GM23338 (cell line): Measurements from ENCODE around the gene SEMA5A. TPM values are rescaled to one million over a fixed set of nuclear protein-coding genes. Genes with fewer than 3 reads are reported as not detected.

Experiments used
- ATAC-seq: fragments of 200-7000 bp; cut with Tn5 transposase; 3 replicates; pipeline ENCODE4 v1.9.1; 2020
- DNase-seq: peaks from one replicate; pipeline ENCODE4 v3.0.0-alpha.2; 2015; ENCODE audit warnings: low spot score
- H2AFZ ChIP-seq: fragments of 200-600 bp; sonication (generic); 2 replicates; pipeline ENCODE4 v1.8.0; 2016; ENCODE audit warnings: antibody characterized with exemption, mild to moderate bottlenecking, moderate library complexity
- H3F3A ChIP-seq: fragments of 200-600 bp; sonication (generic); replicated peaks from 2 replicates; pipeline ENCODE4 v1.8.0; 2017; ENCODE audit warnings: antibody characterized with exemption, mixed run types, low read depth
- H3K27ac ChIP-seq: fragments of 200-600 bp; sonication (generic); 2 replicates; pipeline ENCODE4 v1.6.1; 2016; ENCODE audit warnings: low read depth
- H3K27me3 ChIP-seq: fragments of 200-600 bp; sonication (generic); 2 replicates; pipeline ENCODE4 v1.8.0; 2016; ENCODE audit warnings: mild to moderate bottlenecking, mixed run types, moderate library complexity; ENCODE audit not compliant: insufficient read depth
- H3K36me3 ChIP-seq: fragments of 200-600 bp; sonication (generic); 2 replicates; pipeline ENCODE4 v1.8.0; 2016; ENCODE audit warnings: mild to moderate bottlenecking; ENCODE audit not compliant: insufficient read depth
- H3K4me1 ChIP-seq: fragments of 200-600 bp; sonication (generic); 2 replicates; pipeline ENCODE4 v1.8.0; 2016; ENCODE audit warnings: mild to moderate bottlenecking, moderate library complexity; ENCODE audit not compliant: insufficient read depth
- H3K4me2 ChIP-seq: fragments of 200-600 bp; sonication (generic); 2 replicates; pipeline ENCODE4 v1.7.1; 2017; ENCODE audit warnings: mixed run types
- H3K4me3 ChIP-seq: fragments of 200-600 bp; sonication (generic); 2 replicates; pipeline ENCODE4 v1.6.1; 2016; ENCODE audit warnings: mixed run types
- H3K79me2 ChIP-seq: fragments of 200-600 bp; sonication (generic); replicated peaks from 2 replicates; pipeline ENCODE4 v1.8.0; 2017; ENCODE audit warnings: mild to moderate bottlenecking; ENCODE audit not compliant: insufficient read depth
- H3K9me2 ChIP-seq: fragments of 200-600 bp; sonication (generic); 2 replicates; pipeline ENCODE4 v1.8.0; 2017; ENCODE audit not compliant: insufficient read depth
- H4K20me1 ChIP-seq: fragments of 200-600 bp; sonication (generic); replicated peaks from 2 replicates; pipeline ENCODE4 v1.8.0; 2017; ENCODE audit warnings: mild to moderate bottlenecking; ENCODE audit not compliant: insufficient read depth
- H3K27ac Mint-ChIP-seq: 2 replicates; pipeline ENCODE4 v1.8.0; 2020; ENCODE audit warnings: inconsistent platforms, mild to moderate bottlenecking, moderate library complexity, mixed read lengths
- H3K27me3 Mint-ChIP-seq: 3 replicates; pipeline ENCODE4 v1.8.0; 2022; ENCODE audit warnings: low read depth, mild to moderate bottlenecking, moderate library complexity, mixed read lengths, inconsistent platforms; ENCODE audit not compliant: insufficient read depth, poor library complexity
- H3K36me3 Mint-ChIP-seq: 3 replicates; pipeline ENCODE4 v1.8.0; 2021; ENCODE audit warnings: low read depth, mild to moderate bottlenecking, inconsistent platforms, moderate library complexity, mixed read lengths
- H3K4me1 Mint-ChIP-seq: 3 replicates; pipeline ENCODE4 v1.8.0; 2020; ENCODE audit warnings: mild to moderate bottlenecking, inconsistent platforms, mixed read lengths
- H3K4me3 Mint-ChIP-seq: 3 replicates; pipeline ENCODE4 v1.8.0; 2021; ENCODE audit warnings: moderate library complexity, mild to moderate bottlenecking, inconsistent platforms, mixed read lengths
- H3K9me3 Mint-ChIP-seq: 3 replicates; pipeline ENCODE4 v1.8.0; 2020; ENCODE audit warnings: moderate library complexity, mild to moderate bottlenecking, inconsistent platforms, mixed read lengths
- CREB1 ChIP-seq: fragments of 250-450 bp; sonication (Bioruptor Pico); IDR thresholded peaks from 2 replicates; pipeline ENCODE4 v1.5.0; 2020; ENCODE audit warnings: low read depth, mild to moderate bottlenecking, moderate library complexity
- EZH2 ChIP-seq: fragments of 200-600 bp; sonication (generic); IDR thresholded peaks from one replicate; pipeline ENCODE4 v1.8.0; 2017; ENCODE audit warnings: antibody characterized with exemption, mild to moderate bottlenecking, low read depth; ENCODE audit not compliant: unreplicated experiment
- EZH2phosphoT487 ChIP-seq: fragments of 200-600 bp; sonication (generic); IDR thresholded peaks from one replicate; pipeline ENCODE4 v1.8.1; 2018; ENCODE audit warnings: antibody characterized with exemption; ENCODE audit not compliant: unreplicated experiment
- JUNB ChIP-seq: IDR thresholded peaks from one replicate; pipeline ENCODE4 v1.6.1; 2016; ENCODE audit warnings: antibody characterized with exemption; ENCODE audit not compliant: unreplicated experiment
- NANOG ChIP-seq: IDR thresholded peaks from 2 replicates; pipeline ENCODE4 v1.6.1; 2016; ENCODE audit warnings: antibody characterized with exemption, borderline replicate concordance
- POLR2AphosphoS5 ChIP-seq: IDR thresholded peaks from 2 replicates; pipeline ENCODE4 v1.6.1; 2016; ENCODE audit warnings: antibody characterized with exemption, low read depth
- STAT1 ChIP-seq: IDR thresholded peaks from one replicate; pipeline ENCODE4 v1.6.1; 2016; ENCODE audit warnings: antibody characterized with exemption; ENCODE audit not compliant: unreplicated experiment
- ZNF114 ChIP-seq: fragments of 250-450 bp; sonication (Bioruptor Pico); IDR thresholded peaks from 2 replicates; pipeline ENCODE4 v1.5.0; 2020; ENCODE audit warnings: mild to moderate bottlenecking, moderate library complexity
- ZNF331 ChIP-seq: fragments of 250-450 bp; sonication (Bioruptor Pico); IDR thresholded peaks from 2 replicates; pipeline ENCODE4 v1.5.0; 2020; ENCODE audit warnings: low read depth, mild to moderate bottlenecking, moderate library complexity
- polyA plus RNA-seq: library from polyadenylated mRNA; unstranded; fragments of >200 nt; fragmentation: Nextera tagmentation; extraction: Ambion mirVana; gene quantifications from 2 replicates; pipeline ENCODE4 v1.2.1, GENCODE V29; 2016
- total RNA-seq: library from RNA; depleted of rRNA; stranded (reverse); fragments of >200 nt; shearing (Covaris generic); gene quantifications from 2 replicates; pipeline ENCODE4 v1.2.3, GENCODE V29; 2014
- TF ChIP-seq, protein P1 (sequence below), 2 experiments: fragments of 200-600 bp in 1 of 2; sonication (generic) in 1 of 2; conservative IDR thresholded peaks; 2 replicates each; pipeline versions ENCODE4 v1.5.1 to v1.6.1; 2016 to 2017; ENCODE audit warnings: antibody characterized with exemption in 2 of 2, low read depth in 2 of 2, mild to moderate bottlenecking in 2 of 2, moderate library complexity in 1 of 2
- TF ChIP-seq, protein P2 (sequence below): IDR thresholded peaks from one replicate; pipeline ENCODE4 v1.6.1; 2018; ENCODE audit warnings: antibody characterized with exemption; ENCODE audit not compliant: unreplicated experiment
- TF ChIP-seq, protein P3 (sequence below): fragments of 250-450 bp; sonication (Bioruptor Pico); IDR thresholded peaks from 2 replicates; pipeline ENCODE4 v1.5.0; 2020; ENCODE audit warnings: mild to moderate bottlenecking, moderate library complexity
- TF ChIP-seq, protein P4 (sequence below): IDR thresholded peaks from 2 replicates; pipeline ENCODE4 v1.6.1; 2016; ENCODE audit warnings: antibody characterized with exemption

Gene SEMA5A
- total and polyA plus RNA-seq, 2 experiments from 2014 or later, result 2.1 to 8.1 TPM

DNA sequence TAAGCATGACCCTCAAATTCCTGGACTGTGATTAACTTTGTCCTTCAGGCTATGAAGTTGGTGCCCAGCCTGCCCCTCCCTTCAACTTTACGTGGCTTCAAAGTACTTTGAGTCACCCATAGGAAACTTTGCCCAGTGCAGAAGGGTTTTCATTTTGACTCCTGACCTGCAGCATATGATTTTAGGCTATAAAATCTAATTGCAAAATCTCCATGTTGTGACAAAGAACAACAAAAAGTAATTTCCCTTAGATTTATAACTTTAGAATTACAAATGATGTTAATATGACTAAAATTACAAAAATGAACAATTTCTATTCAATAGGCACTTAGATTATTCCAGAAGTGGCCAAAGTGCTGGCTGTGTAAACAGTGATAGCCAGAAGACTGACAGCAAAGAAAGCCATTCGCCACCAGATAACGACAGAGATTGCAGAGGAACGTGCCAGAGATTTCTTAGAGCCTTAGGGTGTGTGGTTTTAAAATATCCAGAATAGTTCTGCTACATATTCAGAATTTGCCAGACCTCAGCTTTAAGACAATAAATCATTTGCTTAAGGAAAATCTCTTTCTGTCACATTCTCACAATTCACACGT, 197.4 kb downstream of the SEMA5A start:
- Mint-ChIP-seq H3K9me3 (peaks cover 4% of the 10 kb centered on the region; the same call in 1 of the 3 replicates), H3K36me3 (0 out of 3 replicates have a peak, but pooled peaks cover 3% of the 10 kb centered on the region), H3K4me1 (no peaks in the 10 kb centered on the region), H3K27me3 (peaks cover 1% of the 10 kb centered on the region), H3K4me3 (no peak overlapping the region), H3K27ac (no peak overlapping the region)
- H2AFZ ChIP-seq, result no peak overlapping the region
- H3K4me3 ChIP-seq, result no peak overlapping the region
- TF ChIP-seq CREB1 (CRISPR knock-in tag), result no peak
- TF ChIP-seq POLR2AphosphoS5, result no peak
- TF ChIP-seq, protein P1, sequence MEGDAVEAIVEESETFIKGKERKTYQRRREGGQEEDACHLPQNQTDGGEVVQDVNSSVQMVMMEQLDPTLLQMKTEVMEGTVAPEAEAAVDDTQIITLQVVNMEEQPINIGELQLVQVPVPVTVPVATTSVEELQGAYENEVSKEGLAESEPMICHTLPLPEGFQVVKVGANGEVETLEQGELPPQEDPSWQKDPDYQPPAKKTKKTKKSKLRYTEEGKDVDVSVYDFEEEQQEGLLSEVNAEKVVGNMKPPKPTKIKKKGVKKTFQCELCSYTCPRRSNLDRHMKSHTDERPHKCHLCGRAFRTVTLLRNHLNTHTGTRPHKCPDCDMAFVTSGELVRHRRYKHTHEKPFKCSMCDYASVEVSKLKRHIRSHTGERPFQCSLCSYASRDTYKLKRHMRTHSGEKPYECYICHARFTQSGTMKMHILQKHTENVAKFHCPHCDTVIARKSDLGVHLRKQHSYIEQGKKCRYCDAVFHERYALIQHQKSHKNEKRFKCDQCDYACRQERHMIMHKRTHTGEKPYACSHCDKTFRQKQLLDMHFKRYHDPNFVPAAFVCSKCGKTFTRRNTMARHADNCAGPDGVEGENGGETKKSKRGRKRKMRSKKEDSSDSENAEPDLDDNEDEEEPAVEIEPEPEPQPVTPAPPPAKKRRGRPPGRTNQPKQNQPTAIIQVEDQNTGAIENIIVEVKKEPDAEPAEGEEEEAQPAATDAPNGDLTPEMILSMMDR (conservative IDR thresholded peaks at IDR 0.05; ENCODE audit: low read depth in 2 of 2), result no peak
- TF ChIP-seq EZH2phosphoT487, result no peak
- TF ChIP-seq ZNF114 (CRISPR knock-in tag), result no peak
- TF ChIP-seq, protein P2, sequence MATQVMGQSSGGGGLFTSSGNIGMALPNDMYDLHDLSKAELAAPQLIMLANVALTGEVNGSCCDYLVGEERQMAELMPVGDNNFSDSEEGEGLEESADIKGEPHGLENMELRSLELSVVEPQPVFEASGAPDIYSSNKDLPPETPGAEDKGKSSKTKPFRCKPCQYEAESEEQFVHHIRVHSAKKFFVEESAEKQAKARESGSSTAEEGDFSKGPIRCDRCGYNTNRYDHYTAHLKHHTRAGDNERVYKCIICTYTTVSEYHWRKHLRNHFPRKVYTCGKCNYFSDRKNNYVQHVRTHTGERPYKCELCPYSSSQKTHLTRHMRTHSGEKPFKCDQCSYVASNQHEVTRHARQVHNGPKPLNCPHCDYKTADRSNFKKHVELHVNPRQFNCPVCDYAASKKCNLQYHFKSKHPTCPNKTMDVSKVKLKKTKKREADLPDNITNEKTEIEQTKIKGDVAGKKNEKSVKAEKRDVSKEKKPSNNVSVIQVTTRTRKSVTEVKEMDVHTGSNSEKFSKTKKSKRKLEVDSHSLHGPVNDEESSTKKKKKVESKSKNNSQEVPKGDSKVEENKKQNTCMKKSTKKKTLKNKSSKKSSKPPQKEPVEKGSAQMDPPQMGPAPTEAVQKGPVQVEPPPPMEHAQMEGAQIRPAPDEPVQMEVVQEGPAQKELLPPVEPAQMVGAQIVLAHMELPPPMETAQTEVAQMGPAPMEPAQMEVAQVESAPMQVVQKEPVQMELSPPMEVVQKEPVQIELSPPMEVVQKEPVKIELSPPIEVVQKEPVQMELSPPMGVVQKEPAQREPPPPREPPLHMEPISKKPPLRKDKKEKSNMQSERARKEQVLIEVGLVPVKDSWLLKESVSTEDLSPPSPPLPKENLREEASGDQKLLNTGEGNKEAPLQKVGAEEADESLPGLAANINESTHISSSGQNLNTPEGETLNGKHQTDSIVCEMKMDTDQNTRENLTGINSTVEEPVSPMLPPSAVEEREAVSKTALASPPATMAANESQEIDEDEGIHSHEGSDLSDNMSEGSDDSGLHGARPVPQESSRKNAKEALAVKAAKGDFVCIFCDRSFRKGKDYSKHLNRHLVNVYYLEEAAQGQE, result no peak
- TF ChIP-seq NANOG, result no peak
- no peak for TF ChIP-seq STAT1
- TF ChIP-seq, protein P3, sequence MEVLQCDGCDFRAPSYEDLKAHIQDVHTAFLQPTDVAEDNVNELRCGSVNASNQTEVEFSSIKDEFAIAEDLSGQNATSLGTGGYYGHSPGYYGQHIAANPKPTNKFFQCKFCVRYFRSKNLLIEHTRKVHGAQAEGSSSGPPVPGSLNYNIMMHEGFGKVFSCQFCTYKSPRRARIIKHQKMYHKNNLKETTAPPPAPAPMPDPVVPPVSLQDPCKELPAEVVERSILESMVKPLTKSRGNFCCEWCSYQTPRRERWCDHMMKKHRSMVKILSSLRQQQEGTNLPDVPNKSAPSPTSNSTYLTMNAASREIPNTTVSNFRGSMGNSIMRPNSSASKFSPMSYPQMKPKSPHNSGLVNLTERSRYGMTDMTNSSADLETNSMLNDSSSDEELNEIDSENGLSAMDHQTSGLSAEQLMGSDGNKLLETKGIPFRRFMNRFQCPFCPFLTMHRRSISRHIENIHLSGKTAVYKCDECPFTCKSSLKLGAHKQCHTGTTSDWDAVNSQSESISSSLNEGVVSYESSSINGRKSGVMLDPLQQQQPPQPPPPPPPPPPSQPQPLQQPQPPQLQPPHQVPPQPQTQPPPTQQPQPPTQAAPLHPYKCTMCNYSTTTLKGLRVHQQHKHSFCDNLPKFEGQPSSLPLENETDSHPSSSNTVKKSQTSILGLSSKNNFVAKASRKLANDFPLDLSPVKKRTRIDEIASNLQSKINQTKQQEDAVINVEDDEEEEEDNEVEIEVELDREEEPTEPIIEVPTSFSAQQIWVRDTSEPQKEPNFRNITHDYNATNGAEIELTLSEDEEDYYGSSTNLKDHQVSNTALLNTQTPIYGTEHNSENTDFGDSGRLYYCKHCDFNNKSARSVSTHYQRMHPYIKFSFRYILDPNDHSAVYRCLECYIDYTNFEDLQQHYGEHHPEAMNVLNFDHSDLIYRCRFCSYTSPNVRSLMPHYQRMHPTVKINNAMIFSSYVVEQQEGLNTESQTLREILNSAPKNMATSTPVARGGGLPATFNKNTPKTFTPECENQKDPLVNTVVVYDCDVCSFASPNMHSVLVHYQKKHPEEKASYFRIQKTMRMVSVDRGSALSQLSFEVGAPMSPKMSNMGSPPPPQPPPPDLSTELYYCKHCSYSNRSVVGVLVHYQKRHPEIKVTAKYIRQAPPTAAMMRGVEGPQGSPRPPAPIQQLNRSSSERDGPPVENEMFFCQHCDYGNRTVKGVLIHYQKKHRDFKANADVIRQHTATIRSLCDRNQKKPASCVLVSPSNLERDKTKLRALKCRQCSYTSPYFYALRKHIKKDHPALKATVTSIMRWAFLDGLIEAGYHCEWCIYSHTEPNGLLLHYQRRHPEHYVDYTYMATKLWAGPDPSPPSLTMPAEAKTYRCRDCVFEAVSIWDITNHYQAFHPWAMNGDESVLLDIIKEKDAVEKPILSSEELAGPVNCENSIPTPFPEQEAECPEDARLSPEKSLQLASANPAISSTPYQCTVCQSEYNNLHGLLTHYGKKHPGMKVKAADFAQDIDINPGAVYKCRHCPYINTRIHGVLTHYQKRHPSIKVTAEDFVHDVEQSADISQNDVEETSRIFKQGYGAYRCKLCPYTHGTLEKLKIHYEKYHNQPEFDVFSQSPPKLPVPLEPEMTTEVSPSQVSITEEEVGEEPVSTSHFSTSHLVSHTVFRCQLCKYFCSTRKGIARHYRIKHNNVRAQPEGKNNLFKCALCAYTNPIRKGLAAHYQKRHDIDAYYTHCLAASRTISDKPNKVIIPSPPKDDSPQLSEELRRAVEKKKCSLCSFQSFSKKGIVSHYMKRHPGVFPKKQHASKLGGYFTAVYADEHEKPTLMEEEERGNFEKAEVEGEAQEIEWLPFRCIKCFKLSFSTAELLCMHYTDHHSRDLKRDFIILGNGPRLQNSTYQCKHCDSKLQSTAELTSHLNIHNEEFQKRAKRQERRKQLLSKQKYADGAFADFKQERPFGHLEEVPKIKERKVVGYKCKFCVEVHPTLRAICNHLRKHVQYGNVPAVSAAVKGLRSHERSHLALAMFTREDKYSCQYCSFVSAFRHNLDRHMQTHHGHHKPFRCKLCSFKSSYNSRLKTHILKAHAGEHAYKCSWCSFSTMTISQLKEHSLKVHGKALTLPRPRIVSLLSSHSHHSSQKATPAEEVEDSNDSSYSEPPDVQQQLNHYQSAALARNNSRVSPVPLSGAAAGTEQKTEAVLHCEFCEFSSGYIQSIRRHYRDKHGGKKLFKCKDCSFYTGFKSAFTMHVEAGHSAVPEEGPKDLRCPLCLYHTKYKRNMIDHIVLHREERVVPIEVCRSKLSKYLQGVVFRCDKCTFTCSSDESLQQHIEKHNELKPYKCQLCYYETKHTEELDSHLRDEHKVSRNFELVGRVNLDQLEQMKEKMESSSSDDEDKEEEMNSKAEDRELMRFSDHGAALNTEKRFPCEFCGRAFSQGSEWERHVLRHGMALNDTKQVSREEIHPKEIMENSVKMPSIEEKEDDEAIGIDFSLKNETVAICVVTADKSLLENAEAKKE (CRISPR knock-in tag), result no peak
- TF ChIP-seq JUNB, result no peak
- TF ChIP-seq, protein P4, sequence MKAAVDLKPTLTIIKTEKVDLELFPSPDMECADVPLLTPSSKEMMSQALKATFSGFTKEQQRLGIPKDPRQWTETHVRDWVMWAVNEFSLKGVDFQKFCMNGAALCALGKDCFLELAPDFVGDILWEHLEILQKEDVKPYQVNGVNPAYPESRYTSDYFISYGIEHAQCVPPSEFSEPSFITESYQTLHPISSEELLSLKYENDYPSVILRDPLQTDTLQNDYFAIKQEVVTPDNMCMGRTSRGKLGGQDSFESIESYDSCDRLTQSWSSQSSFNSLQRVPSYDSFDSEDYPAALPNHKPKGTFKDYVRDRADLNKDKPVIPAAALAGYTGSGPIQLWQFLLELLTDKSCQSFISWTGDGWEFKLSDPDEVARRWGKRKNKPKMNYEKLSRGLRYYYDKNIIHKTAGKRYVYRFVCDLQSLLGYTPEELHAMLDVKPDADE, result no peak
- TF ChIP-seq EZH2, result no peak
- TF ChIP-seq ZNF331, result no peak
- H3K79me2 ChIP-seq, result no peaks in the 10 kb centered on the region
- no peaks in the 10 kb centered on the region; the same call in 1 of the 2 replicates for H4K20me1 ChIP-seq
- no peak overlapping the region for H3K4me2 ChIP-seq
- H3K4me1 ChIP-seq, result no peaks in the 10 kb centered on the region
- ATAC-seq (no peak), DNase-seq (no peak)
- H3K9me2 ChIP-seq, result no peaks in the 10 kb centered on the region
- H3K27ac ChIP-seq, result no peak overlapping the region
- H3F3A ChIP-seq, result no peaks in the 10 kb centered on the region
- H3K27me3 ChIP-seq, result no peaks in the 10 kb centered on the region
- no peaks in the 10 kb centered on the region for H3K36me3 ChIP-seq
